RPMI8226 (cell line): ENCODE measurements around the gene SLC6A16.
"Not testable (repeated sequence)": the region's sequence is repeated elsewhere in the genome, so short reads cannot be mapped to it uniquely, and the experiment has no call there.

Experiments
- DNase-seq: peaks from one replicate; pipeline ENCODE4 v3.0.0-alpha.2; 2015

The SLC6A16 gene

GRCh38 chr19:49328741-49329140 lies 3.8 kb upstream of the SLC6A16 start:
- no peak for DNase-seq

GRCh38 chr19:49327878-49328544 lies 3.0 kb upstream of the SLC6A16 start:
- DNase-seq = peak; percentile 49

GRCh38 chr19:49326165-49326704 lies 1.2 kb upstream of the SLC6A16 start:
- peak; percentile 22 for DNase-seq

GRCh38 chr19:49325756-49326155 lies 765 bp upstream of the SLC6A16 start:
- DNase-seq = not testable (repeated sequence)

- DNase-seq = no peak
Observed at GRCh38 chr19:49318296-49318695, 6.7 kb downstream of the SLC6A16 start.

- no peak for DNase-seq
Observed at GRCh38 chr19:49316284-49316683, 8.7 kb downstream of the SLC6A16 start.

- no peak for DNase-seq
Observed at GRCh38 chr19:49315111-49315510, 9.9 kb downstream of the SLC6A16 start.

- DNase-seq = no peak
Observed at GRCh38 chr19:49309087-49309486, 15.9 kb downstream of the SLC6A16 start.

- DNase-seq = not testable (repeated sequence)
Observed at GRCh38 chr19:49306734-49307133, 18.3 kb downstream of the SLC6A16 start.

- DNase-seq = no peak
Observed at GRCh38 chr19:49301866-49302252, 23.1 kb downstream of the SLC6A16 start.

- DNase-seq = peak; percentile 79
Observed at GRCh38 chr19:49301165-49301865, 23.7 kb downstream of the SLC6A16 start.

- DNase-seq = not testable (repeated sequence)
Observed at GRCh38 chr19:49298653-49299052, 26.3 kb downstream of the SLC6A16 start.

- no peak for DNase-seq
Observed at GRCh38 chr19:49297403-49297802, 27.6 kb downstream of the SLC6A16 start.

GRCh38 chr19:49295208-49295880 lies 29.6 kb downstream of the SLC6A16 start:
- DNase-seq = no peak

GRCh38 chr19:49294401-49294800 lies 30.6 kb downstream of the SLC6A16 start:
- DNase-seq = no peak

- DNase-seq = no peak
Observed at GRCh38 chr19:49290517-49290916, 34.5 kb downstream of the SLC6A16 start.

GRCh38 chr19:49289286-49289685 lies 35.7 kb downstream of the SLC6A16 start:
- DNase-seq = not testable (repeated sequence)

GRCh38 chr19:49288205-49288604 lies 36.8 kb downstream of the SLC6A16 start:
- not testable (repeated sequence) for DNase-seq

GRCh38 chr19:49287141-49287770 lies 37.7 kb downstream of the SLC6A16 start:
- DNase-seq = no peak

GRCh38 chr19:49282184-49282583 lies 42.8 kb downstream of the SLC6A16 start:
- no peak for DNase-seq

GRCh38 chr19:49272204-49272603 lies 52.8 kb downstream of the SLC6A16 start:
- DNase-seq = no peak

- no peak for DNase-seq
Observed at GRCh38 chr19:49271080-49271753, 53.8 kb downstream of the SLC6A16 start.

GRCh38 chr19:49266409-49266808 lies 58.6 kb downstream of the SLC6A16 start:
- DNase-seq = peak; percentile 26
